Limb (tissue), 2 donors: ENCODE results near the gene SRGAP3.

Experiments used
- DNase-seq, 2 donors: peaks; one replicate each; pipeline ENCODE4 v3.0.0-alpha.2; 2016; ENCODE audit errors: extremely low spot score in 2 of 2

Gene SRGAP3

GRCh38 chr3:9147215-9147895 lies 102.1 kb downstream of the SRGAP3 start:
- DNase-seq = no peak

GRCh38 chr3:9146367-9147071 lies 102.9 kb downstream of the SRGAP3 start:
- no peak for DNase-seq

- DNase-seq = no peak
Measured at GRCh38 chr3:9143184-9143583, 106.3 kb downstream of the SRGAP3 start.

GRCh38 chr3:9142362-9142761 lies 107.1 kb downstream of the SRGAP3 start:
- DNase-seq = no peak

- DNase-seq = no peak
Measured at GRCh38 chr3:9141928-9142289, 107.5 kb downstream of the SRGAP3 start.

- DNase-seq = no peak
Measured at GRCh38 chr3:9139366-9139765, 110.1 kb downstream of the SRGAP3 start.

- DNase-seq = no peak
Measured at GRCh38 chr3:9137676-9138075, 111.8 kb downstream of the SRGAP3 start.

GRCh38 chr3:9136746-9137465 lies 112.5 kb downstream of the SRGAP3 start:
- DNase-seq = no peak

GRCh38 chr3:9135930-9136525 lies 113.4 kb downstream of the SRGAP3 start:
- peak in 1 of 2 donors; percentile 84 for DNase-seq

- DNase-seq = no peak
Measured at GRCh38 chr3:9135526-9135925, 113.9 kb downstream of the SRGAP3 start.

GRCh38 chr3:9133656-9134055 lies 115.8 kb downstream of the SRGAP3 start:
- no peak for DNase-seq

- DNase-seq = no peak
Measured at GRCh38 chr3:9130345-9131305, 118.8 kb downstream of the SRGAP3 start.

- DNase-seq = no peak
Measured at GRCh38 chr3:9129365-9129764, 120.1 kb downstream of the SRGAP3 start.

- DNase-seq = no peak
Measured at GRCh38 chr3:9125278-9125951, 124.0 kb downstream of the SRGAP3 start.

GRCh38 chr3:9124730-9125129 lies 124.7 kb downstream of the SRGAP3 start:
- no peak for DNase-seq

- DNase-seq = no peak
Measured at GRCh38 chr3:9123840-9124239, 125.6 kb downstream of the SRGAP3 start.

- no peak for DNase-seq
Measured at GRCh38 chr3:9122732-9123364, 126.6 kb downstream of the SRGAP3 start.

- no peak for DNase-seq
Measured at GRCh38 chr3:9121366-9122001, 128.0 kb downstream of the SRGAP3 start.

GRCh38 chr3:9119331-9119730 lies 130.1 kb downstream of the SRGAP3 start:
- DNase-seq = no peak
